DMS114 treated with DMSO at 0.1 percent for 48 hours (cell line): ENCODE measurements around the gene WDR5.

Experiments
- DNase-seq: peaks from one replicate; lab custom pipeline; 2025; ENCODE audit not compliant: unreplicated experiment; lab: John Stamatoyannopoulos, UW

The WDR5 gene

GRCh38 chr9:134131471-134132207 lies 4.2 kb upstream of the WDR5 start:
- no peak for DNase-seq

GRCh38 chr9:134132208-134132870 lies 3.5 kb upstream of the WDR5 start:
- no peak for DNase-seq

- DNase-seq = no peak
These were observed 936 bp upstream of the WDR5 start for GRCh38 chr9:134134949-134135342.

GRCh38 chr9:134136118-134136995 lies 475 bp downstream of the WDR5 start:
- DNase-seq = no peak

- DNase-seq = no peak
These were observed 1.1 kb downstream of the WDR5 start for GRCh38 chr9:134136996-134137299.

GRCh38 chr9:134138292-134138691 lies 2.4 kb downstream of the WDR5 start:
- no peak for DNase-seq

GRCh38 chr9:134139081-134139480 lies 3.2 kb downstream of the WDR5 start:
- no peak for DNase-seq

GRCh38 chr9:134141906-134142305 lies 6.0 kb downstream of the WDR5 start:
- no peak for DNase-seq

- no peak for DNase-seq
These were observed 8.9 kb downstream of the WDR5 start for GRCh38 chr9:134144801-134145200.

- no peak for DNase-seq
These were observed 9.4 kb downstream of the WDR5 start for GRCh38 chr9:134145262-134145661.

- DNase-seq = no peak
These were observed 11.1 kb downstream of the WDR5 start for GRCh38 chr9:134146774-134147493.

GRCh38 chr9:134149380-134149779 lies 13.5 kb downstream of the WDR5 start:
- no peak for DNase-seq

- no peak for DNase-seq
These were observed 14.8 kb downstream of the WDR5 start for GRCh38 chr9:134150557-134151214.

- no peak for DNase-seq
These were observed 16.2 kb downstream of the WDR5 start for GRCh38 chr9:134152022-134152448.

GRCh38 chr9:134152488-134152887 lies 16.6 kb downstream of the WDR5 start:
- no peak for DNase-seq

GRCh38 chr9:134153450-134153849 lies 17.6 kb downstream of the WDR5 start:
- DNase-seq = no peak

- DNase-seq = no peak
These were observed 18.4 kb downstream of the WDR5 start for GRCh38 chr9:134154262-134154701.

- no peak for DNase-seq
These were observed 20.0 kb downstream of the WDR5 start for GRCh38 chr9:134155812-134156377.

- no peak for DNase-seq
These were observed 20.9 kb downstream of the WDR5 start for GRCh38 chr9:134156564-134157377.
